ENCODE data around the gene LPAR1.
A peak's percentile ranks its signal among the peaks of the same experiment; 100 is the strongest.

LPAR1 gene

DNA sequence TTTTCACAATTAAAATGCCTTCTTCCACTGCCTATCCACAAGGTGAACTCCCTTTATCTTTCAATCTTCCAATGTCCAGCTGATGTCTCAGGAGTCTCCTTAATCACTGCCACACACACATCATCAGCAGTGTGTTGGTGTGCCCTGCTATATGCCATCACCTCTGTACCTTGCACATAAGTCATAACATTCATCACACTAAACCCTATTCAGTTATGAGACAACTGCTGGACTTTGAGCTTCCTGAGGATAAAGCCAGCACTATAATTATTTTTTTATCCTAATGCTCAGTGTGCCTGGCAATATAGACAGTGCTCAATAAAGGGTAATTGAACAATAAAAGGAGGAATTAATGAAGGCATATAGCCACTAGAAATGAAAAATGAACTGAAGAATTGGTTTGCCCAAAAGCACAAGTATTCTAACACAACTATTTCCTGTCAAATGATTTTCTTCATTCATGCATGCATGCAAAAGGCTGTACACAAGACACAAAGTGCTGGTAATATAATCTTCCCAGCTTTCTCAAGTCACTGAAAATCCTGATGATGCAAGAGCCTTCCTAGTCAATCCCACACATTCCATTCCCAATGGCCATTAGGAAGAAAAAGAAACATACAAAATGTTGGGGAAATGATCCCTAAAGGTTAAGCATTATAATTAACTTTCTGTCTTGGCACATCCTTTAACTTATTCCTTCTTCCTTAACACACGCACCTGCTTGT, 32.4 kb downstream of the LPAR1 start:
- H3K4me3 ChIP-seq (replicated peaks in 1 of 2; ENCODE audit: low read depth in 2 of 2, low read length in 2 of 2) = no peak overlapping the region
- TF ChIP-seq, protein P1, sequence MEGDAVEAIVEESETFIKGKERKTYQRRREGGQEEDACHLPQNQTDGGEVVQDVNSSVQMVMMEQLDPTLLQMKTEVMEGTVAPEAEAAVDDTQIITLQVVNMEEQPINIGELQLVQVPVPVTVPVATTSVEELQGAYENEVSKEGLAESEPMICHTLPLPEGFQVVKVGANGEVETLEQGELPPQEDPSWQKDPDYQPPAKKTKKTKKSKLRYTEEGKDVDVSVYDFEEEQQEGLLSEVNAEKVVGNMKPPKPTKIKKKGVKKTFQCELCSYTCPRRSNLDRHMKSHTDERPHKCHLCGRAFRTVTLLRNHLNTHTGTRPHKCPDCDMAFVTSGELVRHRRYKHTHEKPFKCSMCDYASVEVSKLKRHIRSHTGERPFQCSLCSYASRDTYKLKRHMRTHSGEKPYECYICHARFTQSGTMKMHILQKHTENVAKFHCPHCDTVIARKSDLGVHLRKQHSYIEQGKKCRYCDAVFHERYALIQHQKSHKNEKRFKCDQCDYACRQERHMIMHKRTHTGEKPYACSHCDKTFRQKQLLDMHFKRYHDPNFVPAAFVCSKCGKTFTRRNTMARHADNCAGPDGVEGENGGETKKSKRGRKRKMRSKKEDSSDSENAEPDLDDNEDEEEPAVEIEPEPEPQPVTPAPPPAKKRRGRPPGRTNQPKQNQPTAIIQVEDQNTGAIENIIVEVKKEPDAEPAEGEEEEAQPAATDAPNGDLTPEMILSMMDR (IDR thresholded peaks at IDR 0.05; ENCODE audit: low read depth, low read length) = no peak
- peak in 1 of 2 donors; percentile 47 for DNase-seq (ENCODE audit: low read depth in 2 of 2)

DNA sequence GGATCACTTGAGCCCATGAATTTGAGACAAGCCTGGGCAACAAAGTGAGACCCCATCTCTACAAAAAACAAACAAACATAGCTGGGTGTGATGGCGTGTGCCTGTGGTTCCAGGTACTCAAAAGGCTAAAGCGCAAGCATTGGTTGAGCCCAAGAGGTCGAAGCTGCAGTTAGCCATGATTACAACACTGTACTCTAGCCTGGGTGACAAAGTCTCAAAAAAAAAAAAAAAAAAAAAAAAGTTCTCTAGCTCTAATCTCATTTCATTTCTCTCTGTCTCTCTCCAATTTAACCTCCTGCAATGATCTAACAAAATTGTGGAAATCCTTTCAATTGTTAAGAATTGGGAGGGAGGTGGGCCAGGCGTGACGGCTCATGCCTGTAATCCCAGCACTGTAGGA, 33.3 kb downstream of the LPAR1 start:
- DNase-seq (ENCODE audit: low read depth in 2 of 2) = no peak
- TF ChIP-seq, protein P1 (IDR thresholded peaks at IDR 0.05; ENCODE audit: low read depth, low read length) = no peak
- H3K4me3 ChIP-seq (replicated peaks in 1 of 2; ENCODE audit: low read depth in 2 of 2, low read length in 2 of 2) = no peak overlapping the region

DNA sequence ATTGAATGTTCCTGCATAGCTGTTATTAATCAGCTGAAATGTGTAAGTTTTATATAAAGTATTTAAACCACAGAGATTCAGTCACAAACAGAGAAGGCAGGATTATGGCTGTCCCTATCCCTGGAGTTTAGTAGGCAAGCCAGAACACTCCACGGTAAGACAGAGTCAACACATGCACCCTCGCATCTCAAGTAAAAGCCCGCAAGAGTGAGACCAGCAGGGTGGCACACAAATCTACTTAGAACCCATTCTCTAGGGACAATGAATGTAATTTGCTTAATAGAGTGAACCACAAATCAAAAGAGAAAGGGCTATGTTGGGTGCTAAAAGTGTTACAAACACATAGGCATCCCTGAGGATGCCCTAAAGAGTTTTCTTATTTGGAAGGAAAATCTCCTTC, 35.1 kb downstream of the LPAR1 start:
- H3K4me3 ChIP-seq (replicated peaks in 1 of 2; ENCODE audit: low read depth in 2 of 2, low read length in 2 of 2) = no peak overlapping the region
- no peak for DNase-seq (ENCODE audit: low read depth in 2 of 2)
- TF ChIP-seq, protein P1 (IDR thresholded peaks at IDR 0.05; ENCODE audit: low read depth, low read length) = no peak

DNA sequence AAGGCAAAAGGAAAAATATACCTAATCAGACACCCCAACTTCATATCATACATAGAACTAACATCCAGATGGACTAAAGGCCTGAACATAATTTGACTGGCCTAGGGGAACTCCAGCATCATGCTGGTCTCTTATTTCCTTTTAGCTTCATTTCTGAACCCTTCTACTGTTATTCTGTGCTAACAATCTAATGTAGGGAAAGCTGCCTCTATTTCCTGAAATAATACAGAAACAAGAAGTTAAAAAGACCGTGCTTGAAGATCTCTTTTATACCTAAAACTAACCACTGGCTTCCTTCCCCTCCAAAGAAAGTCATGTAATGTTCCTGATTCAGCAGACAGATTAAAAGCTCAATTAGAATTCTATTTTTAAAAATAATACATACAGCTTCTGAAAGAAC, 36.7 kb downstream of the LPAR1 start:
- no peak for DNase-seq (ENCODE audit: low read depth in 2 of 2)
- TF ChIP-seq, protein P1 (IDR thresholded peaks at IDR 0.05; ENCODE audit: low read depth, low read length) = no peak
- no peak overlapping the region for H3K4me3 ChIP-seq (replicated peaks in 1 of 2; ENCODE audit: low read depth in 2 of 2, low read length in 2 of 2)

DNA sequence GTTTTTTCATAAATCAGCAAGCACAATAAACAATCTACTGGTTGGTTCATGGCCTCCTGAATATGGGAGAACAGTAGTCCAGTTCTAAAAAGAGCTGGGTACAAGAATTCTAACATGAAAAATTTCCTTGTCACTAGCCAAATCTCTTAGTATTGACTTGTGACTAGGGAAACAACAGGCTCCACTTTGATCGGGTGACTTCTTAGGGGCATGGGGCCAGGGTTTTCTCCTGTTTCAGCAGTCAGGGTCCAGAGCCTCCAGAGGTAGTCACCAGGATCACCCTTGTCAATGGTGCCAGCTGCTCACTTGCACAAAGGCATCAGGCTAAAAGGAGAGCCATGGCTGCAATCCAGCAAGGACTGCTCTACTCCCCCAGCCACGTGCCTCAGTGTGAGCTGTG, 38.1 kb downstream of the LPAR1 start:
- TF ChIP-seq, protein P1 (IDR thresholded peaks at IDR 0.05; ENCODE audit: low read depth, low read length) = no peak
- H3K4me3 ChIP-seq (replicated peaks in 1 of 2; ENCODE audit: low read depth in 2 of 2, low read length in 2 of 2) = no peak overlapping the region
- no peak for DNase-seq (ENCODE audit: low read depth in 2 of 2)

DNA sequence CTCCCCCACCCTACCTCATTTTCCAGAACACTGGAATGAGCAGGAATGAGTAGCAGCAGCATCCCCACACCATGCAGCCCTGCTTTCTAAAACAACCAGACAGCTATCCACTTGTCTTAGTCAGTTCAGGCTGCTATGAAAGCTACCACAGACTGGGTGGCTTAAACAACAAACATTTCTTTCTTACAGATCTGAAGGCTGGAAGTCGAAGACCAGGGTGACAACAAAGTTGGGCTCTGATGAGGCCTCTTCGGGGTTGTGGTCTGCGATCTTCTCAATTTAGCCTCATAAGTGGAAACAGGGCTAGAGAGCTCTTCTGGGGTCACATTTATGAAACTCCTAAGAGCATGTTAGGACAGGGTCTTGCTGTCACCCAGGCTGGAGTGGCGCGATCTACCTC, 38.9 kb downstream of the LPAR1 start:
- TF ChIP-seq, protein P1 (IDR thresholded peaks at IDR 0.05; ENCODE audit: low read depth, low read length) = no peak
- DNase-seq (ENCODE audit: low read depth in 2 of 2) = no peak
- no peak overlapping the region for H3K4me3 ChIP-seq (replicated peaks in 1 of 2; ENCODE audit: low read depth in 2 of 2, low read length in 2 of 2)

DNA sequence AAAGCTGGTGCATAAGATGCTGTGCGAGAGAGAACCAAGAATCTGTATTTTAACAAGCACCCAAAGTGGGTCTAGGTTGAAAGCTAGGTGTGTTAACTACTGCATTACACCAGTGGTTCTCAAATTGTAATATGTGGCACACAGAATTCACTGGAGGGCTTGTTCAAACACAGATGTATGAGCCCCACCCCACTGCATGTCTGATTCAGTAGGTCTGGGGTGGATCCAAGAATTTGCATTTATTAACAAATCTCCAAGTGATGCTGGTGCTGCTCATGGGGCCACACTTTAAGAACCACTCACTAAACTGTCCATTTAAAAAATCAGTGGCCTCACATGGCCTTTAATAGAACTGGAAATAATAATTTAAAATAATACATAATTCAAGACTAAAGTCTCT, 40.4 kb downstream of the LPAR1 start:
- TF ChIP-seq, protein P1 (IDR thresholded peaks at IDR 0.05; ENCODE audit: low read depth, low read length) = no peak
- no peak overlapping the region for H3K4me3 ChIP-seq (replicated peaks in 1 of 2; ENCODE audit: low read depth in 2 of 2, low read length in 2 of 2)
- peak in 1 of 2 donors; percentile 87 for DNase-seq (ENCODE audit: low read depth in 2 of 2)
